PFSK-1 (cell line): ENCODE results near the gene RAPH1.

Experiments used
- POLR2AphosphoS5 ChIP-seq: IDR thresholded peaks from 2 replicates; pipeline ENCODE4 v1.6.1; 2012; ENCODE audit warnings: low read depth, mild to moderate bottlenecking, control low read depth, low read length, moderate library complexity
- REST ChIP-seq, 2 experiments: IDR thresholded peaks; 2 replicates each; pipeline versions ENCODE4 v1.6.1 to v1.8.0; 2011 to 2012; ENCODE audit warnings: low read depth in 2 of 2, low read length in 2 of 2, control low read depth in 1 of 2, inconsistent platforms in 1 of 2, mild to moderate bottlenecking in 1 of 2, moderate library complexity in 1 of 2; ENCODE audit not compliant: insufficient read depth in 1 of 2
- TAF1 ChIP-seq: IDR thresholded peaks from 2 replicates; pipeline ENCODE4 v1.6.1; 2012; ENCODE audit warnings: low read length, control low read depth, borderline replicate concordance; ENCODE audit not compliant: insufficient read depth

- no peak for TF ChIP-seq TAF1
- no peak for TF ChIP-seq POLR2AphosphoS5
- TF ChIP-seq REST (IDR thresholded peaks at IDR 0.05; ENCODE audit: insufficient read depth in 1 of 2, low read depth in 2 of 2, low read length in 2 of 2) = no peak
Observed at GRCh38 chr2:203500951-203501350, 34.1 kb downstream of the RAPH1 start.
